Ramos (cell line): ENCODE measurements around the gene PRELID3B.

Source experiments
- in situ Hi-C: fragments of 300-500 bp; cut with MboI; formaldehyde crosslinking; loops from one replicate; pipeline ENCODE4 v1.14.3; 2022; ENCODE audit warnings: low sequenced_read_pairs; ENCODE audit not compliant: unreplicated experiment

The PRELID3B gene

DNA sequence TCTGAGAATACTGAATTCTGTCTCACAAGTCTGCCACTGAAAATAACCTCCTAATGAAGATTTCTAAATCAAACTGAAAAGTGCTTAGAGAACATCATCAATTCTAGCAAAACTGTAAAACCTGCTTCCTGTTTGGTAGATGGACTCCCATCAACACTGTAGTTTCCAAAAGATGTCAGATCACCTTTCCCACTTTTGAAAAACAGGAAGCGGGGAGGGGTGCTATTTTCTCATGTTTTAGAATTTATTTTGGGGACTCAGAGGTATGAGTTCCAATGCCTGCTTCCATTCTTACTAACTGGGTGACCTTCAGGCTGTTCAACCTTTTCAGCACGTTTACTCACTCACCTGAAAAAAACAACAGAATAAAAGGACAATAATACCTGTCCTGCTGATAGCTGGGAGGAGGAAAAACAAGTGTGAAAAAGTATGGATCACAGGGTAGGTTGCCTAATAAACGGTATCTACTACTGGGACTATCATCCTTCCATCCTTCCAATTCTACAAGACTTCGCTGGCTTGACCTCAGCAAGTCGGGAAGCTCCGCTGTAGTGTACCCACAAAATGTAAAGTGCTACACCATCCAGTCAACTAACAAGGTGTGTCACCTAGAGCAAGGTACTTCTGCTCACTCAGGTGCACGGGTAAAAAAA lies 11.5 kb downstream of the PRELID3B start:
- in situ Hi-C loops, result no loop called here

DNA sequence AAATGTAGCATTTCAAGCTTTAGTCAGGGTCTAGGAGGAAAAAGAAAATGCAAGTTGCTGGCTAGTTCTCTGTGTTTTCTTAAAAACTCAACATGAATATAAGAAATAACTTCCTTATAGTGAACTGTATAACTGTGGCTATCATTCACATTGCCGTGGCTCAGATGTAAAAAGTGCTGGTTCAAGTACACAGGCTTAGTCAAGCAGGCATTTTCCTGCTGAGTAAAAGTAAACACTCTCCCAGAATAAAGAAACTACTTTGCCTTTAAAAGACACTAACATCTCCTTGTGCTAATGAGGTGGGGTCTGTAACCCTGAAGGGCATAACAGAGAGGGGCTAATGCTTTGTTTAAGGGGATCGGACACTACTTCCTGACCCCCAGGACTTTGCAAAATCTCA lies 13.8 kb downstream of the PRELID3B start:
- in situ Hi-C loops, result no loop called here

GRCh38 chr20:59027741-59028320 lies 14.8 kb downstream of the PRELID3B start:
- in situ Hi-C loops, result no loop called here

GRCh38 chr20:59026904-59027740 lies 15.5 kb downstream of the PRELID3B start:
- in situ Hi-C loops, result no loop called here

GRCh38 chr20:59025511-59025910 lies 17.1 kb downstream of the PRELID3B start:
- in situ Hi-C loops, result no loop called here

GRCh38 chr20:59025086-59025485 lies 17.5 kb downstream of the PRELID3B start:
- in situ Hi-C loops, result no loop called here

- in situ Hi-C loops, result no loop called here
These were observed 18.5 kb downstream of the PRELID3B start for GRCh38 chr20:59024111-59024530.

- in situ Hi-C loops, result no loop called here
These were observed 19.0 kb downstream of the PRELID3B start for GRCh38 chr20:59023616-59024015.

DNA sequence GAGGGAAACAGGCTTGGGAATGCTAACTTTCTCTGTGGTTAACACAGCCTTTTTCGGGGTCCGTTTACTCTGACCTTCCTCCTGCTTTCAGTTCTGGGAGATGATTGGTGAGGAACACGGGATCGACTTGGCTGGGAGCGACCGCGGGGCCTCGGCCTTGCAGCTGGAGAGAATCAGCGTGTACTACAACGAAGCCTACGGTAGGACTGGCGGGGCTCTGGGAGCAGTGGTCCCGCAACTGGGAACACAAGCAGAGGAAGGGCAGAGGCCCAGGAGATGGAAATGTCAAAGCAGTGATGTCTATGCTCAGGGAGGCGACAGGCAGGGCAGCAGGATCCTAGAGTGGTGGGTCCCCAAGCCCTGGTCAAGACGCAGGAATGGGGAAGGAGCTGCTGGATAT lies 19.8 kb downstream of the PRELID3B start:
- in situ Hi-C loops, result no loop called here

- in situ Hi-C loops, result no loop called here
These were observed 21.5 kb downstream of the PRELID3B start for GRCh38 chr20:59020938-59021551.

- in situ Hi-C loops, result no loop called here
These were observed 23.4 kb downstream of the PRELID3B start, which contains the start of gene TUBB1 for GRCh38 chr20:59019217-59019616. Gene TUBB1, plus strand, starts transcription at chr20:59019429. Its CDS starts 94 bp downstream, at chr20:59019523.

GRCh38 chr20:59018817-59019216 lies 23.8 kb downstream of the PRELID3B start:
- in situ Hi-C loops, result no loop called here

GRCh38 chr20:59017493-59018231 lies 24.9 kb downstream of the PRELID3B start:
- in situ Hi-C loops, result no loop called here

- in situ Hi-C loops, result no loop called here
These were observed 25.6 kb downstream of the PRELID3B start for GRCh38 chr20:59016795-59017492.

DNA sequence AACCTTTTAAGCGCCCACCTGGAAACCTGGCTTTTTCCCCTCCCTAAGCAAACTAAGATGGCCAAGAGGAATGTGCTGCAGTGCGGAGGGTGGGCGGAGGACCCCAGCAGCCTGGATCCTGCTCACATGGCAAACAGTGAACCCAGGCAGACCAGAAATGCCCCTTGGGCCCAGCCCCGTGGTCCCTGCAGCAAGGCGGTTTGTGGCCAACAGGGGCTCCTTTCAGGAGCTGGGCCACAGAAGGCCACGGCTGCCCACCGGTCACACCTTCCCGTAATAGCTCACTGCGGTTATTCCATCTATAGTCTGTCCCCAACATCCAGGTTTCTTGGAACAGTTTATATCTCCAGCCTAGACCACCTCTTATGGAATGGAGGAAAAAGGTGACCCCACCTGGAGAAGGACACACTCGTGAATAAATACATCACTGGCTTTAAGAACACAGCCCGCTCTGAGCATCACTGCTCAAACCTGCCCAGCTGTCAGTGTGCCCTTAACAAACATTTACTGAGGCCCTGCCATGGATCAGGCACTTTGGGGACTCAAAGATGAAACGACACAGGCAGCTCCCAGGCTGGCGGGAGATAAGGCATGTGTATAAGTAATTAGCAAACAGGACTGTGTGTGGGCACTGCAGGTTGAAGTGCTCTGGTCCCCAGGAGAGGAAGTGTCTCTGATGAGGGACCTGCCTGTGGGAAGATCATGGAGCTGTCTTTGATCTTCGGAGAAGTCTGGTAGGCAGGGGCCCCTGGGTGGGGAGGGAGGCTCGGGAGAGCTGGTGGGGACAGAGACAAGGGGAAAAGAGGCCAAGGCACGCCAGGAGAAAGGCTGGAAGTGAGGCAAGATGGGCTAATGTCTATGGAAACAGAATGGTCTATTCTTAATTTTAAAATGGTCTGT lies 26.5 kb downstream of the PRELID3B start:
- in situ Hi-C loops, result no loop called here

DNA sequence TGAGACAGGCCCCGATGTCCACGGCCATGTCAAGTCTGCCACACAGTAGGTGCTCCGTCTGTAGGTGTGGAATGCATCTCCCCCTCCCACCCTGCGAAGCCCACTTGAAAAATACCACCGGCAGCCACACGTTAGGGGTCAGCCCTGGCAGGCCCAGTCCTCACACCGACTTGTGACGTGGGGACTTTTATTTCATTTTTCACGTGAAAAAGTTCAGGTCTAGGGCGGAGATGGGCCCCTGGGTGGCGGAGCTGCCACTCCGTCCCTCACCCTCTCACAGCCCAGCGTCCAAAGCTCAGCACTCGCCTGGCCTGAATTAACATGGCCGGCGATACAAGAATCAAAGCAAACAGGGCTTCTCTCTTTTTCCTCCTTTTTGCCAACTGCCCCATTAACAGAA lies 27.2 kb downstream of the PRELID3B start:
- in situ Hi-C loops, result no loop called here

DNA sequence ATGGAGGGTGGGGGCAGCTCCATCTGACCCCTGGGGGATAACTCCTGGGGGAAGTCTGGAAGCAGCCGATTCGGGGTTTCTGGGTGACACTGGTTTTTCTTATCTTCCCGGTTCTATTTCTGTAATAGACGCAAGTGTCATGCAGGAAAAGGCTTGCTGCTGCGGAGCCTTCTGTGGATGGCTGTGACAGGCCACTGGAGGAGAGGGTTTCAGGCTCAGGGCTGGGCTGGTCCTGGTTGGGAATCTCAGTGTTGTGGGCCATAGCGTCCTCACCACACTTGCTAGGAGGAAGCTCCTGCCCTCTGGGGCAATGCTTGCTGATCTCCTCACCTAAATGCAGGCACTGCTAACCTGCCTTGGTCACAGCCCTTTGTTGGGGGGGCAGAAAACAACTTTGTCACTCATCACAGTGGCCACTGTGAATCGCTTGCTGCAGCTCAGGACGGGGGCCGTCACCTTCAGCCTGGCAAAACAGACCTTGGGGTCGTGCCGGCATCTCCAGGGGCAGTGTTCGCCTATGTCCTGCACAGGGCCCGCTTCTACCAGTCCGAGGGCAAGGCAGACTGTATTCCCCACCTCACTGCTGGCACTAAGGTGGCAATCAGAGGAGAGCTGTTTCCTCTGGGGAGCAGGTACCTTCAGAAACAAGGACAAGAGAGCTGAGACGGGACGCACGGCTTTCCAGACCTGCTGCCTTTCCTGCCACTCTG lies 27.8 kb downstream of the PRELID3B start:
- in situ Hi-C loops, result no loop called here
